Measurements from ENCODE around the gene REV3L. TPM values are rescaled to one million over a fixed set of nuclear protein-coding genes. Genes with fewer than 3 reads are reported as not detected.

REV3L gene
- total and polyA plus RNA-seq, 2 donors (not counting 1 experiment from before 2014, with no cell fraction given), result 42.9 to 127 TPM

DNA sequence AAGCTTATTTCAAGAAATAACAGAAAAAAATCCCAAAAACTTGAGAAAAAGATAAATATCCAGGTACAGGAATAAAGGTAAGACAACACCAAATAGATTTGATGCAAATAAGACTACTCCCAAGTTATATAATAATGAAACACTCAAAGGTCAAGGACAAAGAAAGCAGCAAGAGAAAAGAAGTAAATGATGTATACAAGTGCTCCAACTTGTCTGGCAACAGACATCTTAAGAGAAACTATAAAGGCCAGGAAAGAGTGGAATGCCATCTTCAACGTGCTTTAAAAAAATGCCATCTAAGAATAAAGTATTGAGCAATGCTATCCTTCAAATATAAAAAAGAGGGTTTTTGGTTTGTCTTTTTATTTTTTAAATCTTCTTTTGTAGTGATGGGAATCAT, 54.2 kb downstream of the REV3L start:
- Histone ChIP-seq H3K36me3 (ENCODE audit: control insufficient read depth, insufficient read depth, low read length) (no peaks in the 10 kb centered on the region), H3K4me2 (ENCODE audit: extremely low read depth, insufficient read depth, low read length) (no peak overlapping the region), H3K27me3 (ENCODE audit: control insufficient read depth, insufficient read depth, low read length) (no peaks in the 10 kb centered on the region), H3K4me1 (ENCODE audit: control insufficient read depth, extremely low read depth, insufficient read depth, low read length) (peaks cover 12% of the 10 kb centered on the region), H3K9me3 (ENCODE audit: control insufficient read depth, insufficient read depth, low read depth, low read length) (no peaks in the 10 kb centered on the region), H3K79me2 (ENCODE audit: control insufficient read depth, insufficient read depth, low read length) (peaks cover 91% of the 10 kb centered on the region), H3K9ac (ENCODE audit: insufficient read depth, low read length) (no peak overlapping the region), H3K27ac (ENCODE audit: insufficient read depth, low read length) (no peak overlapping the region), H4K20me1 (ENCODE audit: control insufficient read depth, extremely low read depth, insufficient read depth, low read length) (no peaks in the 10 kb centered on the region), H3K4me3 (replicated peaks in 1 of 4; ENCODE audit: control extremely low read depth in 1 of 4, insufficient read depth in 1 of 4, low read depth in 3 of 4, low read length in 4 of 4) (no peak overlapping the region), H2AFZ (ENCODE audit: low read length) (no peak overlapping the region)
- no peak for DNase-seq (ENCODE audit: low read depth in 2 of 2)
- TF ChIP-seq EZH2 (IDR thresholded peaks at IDR 0.05; ENCODE audit: low read length, missing control alignments) (no peak), CTCF (conservative IDR thresholded peaks at IDR 0.05 in 1 of 2, IDR thresholded peaks at IDR 0.05 in 1 of 2; ENCODE audit: low read depth in 1 of 2, low read length in 2 of 2) (no peak)

DNA sequence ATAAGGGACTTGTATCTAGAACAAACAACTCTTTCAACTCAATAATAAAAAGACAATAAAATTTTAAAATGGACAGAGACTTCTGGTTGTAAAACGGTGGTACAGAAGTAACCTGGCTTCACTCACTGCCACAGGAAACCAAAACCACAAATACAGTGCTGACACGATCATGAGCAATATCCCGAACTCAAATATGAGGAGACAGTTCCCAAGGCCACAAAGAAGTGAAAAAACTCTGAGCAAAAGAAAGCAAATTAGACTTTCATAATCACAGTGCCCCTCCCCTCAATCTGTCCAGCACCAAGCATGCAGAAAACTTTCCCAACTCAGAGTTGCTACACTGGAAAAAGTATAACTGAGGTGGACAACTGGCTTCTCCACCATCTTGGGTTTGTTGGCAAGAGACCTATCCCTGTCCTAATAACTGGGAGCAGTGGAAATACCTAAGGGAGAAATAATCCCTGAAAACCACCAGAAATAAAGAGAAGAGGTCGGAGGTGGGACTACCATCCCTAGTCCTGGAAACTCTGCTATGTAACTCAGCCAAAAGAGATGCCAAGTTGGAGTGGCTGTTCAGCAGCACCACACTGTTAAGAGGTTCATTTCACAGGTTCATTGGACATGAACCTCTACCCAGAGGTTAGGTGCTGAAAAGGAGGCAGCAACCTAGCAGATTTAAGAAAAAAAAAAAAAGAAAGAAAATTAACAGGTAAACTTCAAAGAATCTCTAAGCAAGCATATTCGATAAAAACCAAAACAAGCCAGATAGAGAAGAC, 55.5 kb downstream of the REV3L start:
- peak overlapping the region; percentile 60 for H3K4me2 ChIP-seq (ENCODE audit: extremely low read depth, insufficient read depth, low read length)
- no peak overlapping the region for H2AFZ ChIP-seq (ENCODE audit: low read length)
- H3K9ac ChIP-seq (ENCODE audit: insufficient read depth, low read length), result no peak overlapping the region
- no peaks in the 10 kb centered on the region for H3K36me3 ChIP-seq (ENCODE audit: control insufficient read depth, insufficient read depth, low read length)
- H3K27ac ChIP-seq (ENCODE audit: insufficient read depth, low read length), result peak overlapping the region; percentile 43
- TF ChIP-seq EZH2 (IDR thresholded peaks at IDR 0.05; ENCODE audit: low read length, missing control alignments), result no peak
- no peak for TF ChIP-seq CTCF (conservative IDR thresholded peaks at IDR 0.05 in 1 of 2, IDR thresholded peaks at IDR 0.05 in 1 of 2; ENCODE audit: low read depth in 1 of 2, low read length in 2 of 2)
- peaks cover 89% of the 10 kb centered on the region for H3K79me2 ChIP-seq (ENCODE audit: control insufficient read depth, insufficient read depth, low read length)
- peaks cover 3% of the 10 kb centered on the region for H4K20me1 ChIP-seq (ENCODE audit: control insufficient read depth, extremely low read depth, insufficient read depth, low read length)
- H3K4me3 ChIP-seq (replicated peaks in 1 of 4; ENCODE audit: control extremely low read depth in 1 of 4, insufficient read depth in 1 of 4, low read depth in 3 of 4, low read length in 4 of 4), result peak overlapping the region in 2 of 4 experiments; percentile 3 to 20
- peak; percentile 79 to 87 for DNase-seq (ENCODE audit: low read depth in 2 of 2)
- H3K27me3 ChIP-seq (ENCODE audit: control insufficient read depth, insufficient read depth, low read length), result no peaks in the 10 kb centered on the region
- no peaks in the 10 kb centered on the region for H3K9me3 ChIP-seq (ENCODE audit: control insufficient read depth, insufficient read depth, low read depth, low read length)
- H3K4me1 ChIP-seq (ENCODE audit: control insufficient read depth, extremely low read depth, insufficient read depth, low read length), result peaks cover 20% of the 10 kb centered on the region

DNA sequence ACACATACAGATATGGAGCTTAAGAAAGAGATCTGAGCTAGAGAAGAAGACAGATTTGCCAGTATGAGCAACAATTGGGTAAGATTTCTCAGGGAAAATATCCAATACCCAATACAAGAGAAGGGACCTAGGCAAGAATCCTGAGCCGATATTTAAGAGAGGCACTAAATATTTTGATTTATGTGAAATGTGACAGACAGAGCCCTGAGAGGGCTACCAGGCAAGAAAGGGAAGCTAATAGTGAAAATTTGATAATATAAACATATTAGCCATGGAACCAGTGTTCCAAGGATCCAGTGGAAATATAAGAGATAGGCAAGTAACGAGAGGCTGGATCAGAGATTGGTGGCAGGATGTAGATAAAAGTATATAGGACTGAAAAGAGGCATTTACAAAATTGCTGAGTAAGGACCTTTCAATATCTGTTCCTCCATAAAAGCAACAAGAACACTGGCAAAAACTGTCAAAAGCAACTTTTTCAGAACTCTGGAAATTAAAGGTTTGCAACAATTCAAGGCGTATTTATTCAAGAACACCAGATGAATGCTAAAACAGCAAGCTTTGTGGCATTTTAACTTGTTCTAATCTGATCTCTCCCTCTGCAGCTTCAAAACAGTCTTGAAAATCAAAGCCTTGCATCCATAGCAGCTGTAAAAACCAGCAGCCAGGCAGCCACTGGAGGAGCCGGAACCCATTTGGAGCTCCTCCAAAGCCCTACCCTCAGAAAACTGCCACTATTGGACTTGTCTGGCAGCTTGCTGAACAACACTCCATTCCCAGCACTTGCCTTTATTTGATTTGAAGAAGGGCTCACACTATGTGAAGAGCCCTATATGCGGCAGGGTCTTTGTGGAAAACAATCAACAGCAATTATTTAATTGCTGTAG, 58.8 kb downstream of the REV3L start:
- Histone ChIP-seq H3K4me1 (ENCODE audit: control insufficient read depth, extremely low read depth, insufficient read depth, low read length) (peaks cover 20% of the 10 kb centered on the region), H3K9ac (ENCODE audit: insufficient read depth, low read length) (no peak overlapping the region), H3K9me3 (ENCODE audit: control insufficient read depth, insufficient read depth, low read depth, low read length) (no peaks in the 10 kb centered on the region), H4K20me1 (ENCODE audit: control insufficient read depth, extremely low read depth, insufficient read depth, low read length) (peaks cover 3% of the 10 kb centered on the region), H3K36me3 (ENCODE audit: control insufficient read depth, insufficient read depth, low read length) (no peaks in the 10 kb centered on the region), H2AFZ (ENCODE audit: low read length) (no peak overlapping the region), H3K27me3 (ENCODE audit: control insufficient read depth, insufficient read depth, low read length) (no peaks in the 10 kb centered on the region), H3K27ac (ENCODE audit: insufficient read depth, low read length) (no peak overlapping the region), H3K4me3 (replicated peaks in 1 of 4; ENCODE audit: control extremely low read depth in 1 of 4, insufficient read depth in 1 of 4, low read depth in 3 of 4, low read length in 4 of 4) (no peak overlapping the region), H3K79me2 (ENCODE audit: control insufficient read depth, insufficient read depth, low read length) (peaks cover 89% of the 10 kb centered on the region), H3K4me2 (ENCODE audit: extremely low read depth, insufficient read depth, low read length) (peak overlapping the region; percentile 23)
- peak; percentile 41 to 62 for DNase-seq (ENCODE audit: low read depth in 2 of 2)
- TF ChIP-seq EZH2 (IDR thresholded peaks at IDR 0.05; ENCODE audit: low read length, missing control alignments), result no peak
- TF ChIP-seq CTCF (conservative IDR thresholded peaks at IDR 0.05 in 1 of 2, IDR thresholded peaks at IDR 0.05 in 1 of 2; ENCODE audit: low read depth in 1 of 2, low read length in 2 of 2), result no peak

All from fibroblast of lung (primary cell).